NCI-H1105 treated with DMSO at 0.1 percent for 48 hours (cell line): ENCODE measurements around the gene CADPS.

Experiments used
- DNase-seq: peaks from one replicate; lab custom pipeline; 2025; lab: John Stamatoyannopoulos, UW

The CADPS gene

GRCh38 chr3:62556121-62556815 lies 318.9 kb downstream of the CADPS start:
- no peak for DNase-seq

- DNase-seq, result no peak
Observed at GRCh38 chr3:62554264-62554799, 320.9 kb downstream of the CADPS start.

- no peak for DNase-seq
Observed at GRCh38 chr3:62553811-62554210, 321.4 kb downstream of the CADPS start.

GRCh38 chr3:62551556-62551955 lies 323.7 kb downstream of the CADPS start:
- DNase-seq, result no peak

GRCh38 chr3:62550439-62550838 lies 324.8 kb downstream of the CADPS start:
- DNase-seq, result no peak

GRCh38 chr3:62548528-62549205 lies 326.5 kb downstream of the CADPS start:
- no peak for DNase-seq

GRCh38 chr3:62546266-62546665 lies 328.9 kb downstream of the CADPS start:
- no peak for DNase-seq

- DNase-seq, result no peak
Observed at GRCh38 chr3:62542185-62542584, 333.0 kb downstream of the CADPS start.

GRCh38 chr3:62539762-62540161 lies 335.5 kb downstream of the CADPS start:
- no peak for DNase-seq

- DNase-seq, result no peak
Observed at GRCh38 chr3:62538691-62539356, 336.4 kb downstream of the CADPS start.

GRCh38 chr3:62534326-62534725 lies 340.9 kb downstream of the CADPS start:
- DNase-seq, result no peak

GRCh38 chr3:62532796-62533195 lies 342.4 kb downstream of the CADPS start:
- DNase-seq, result no peak

- no peak for DNase-seq
Observed at GRCh38 chr3:62531981-62532380, 343.2 kb downstream of the CADPS start.

- no peak for DNase-seq
Observed at GRCh38 chr3:62531493-62531892, 343.7 kb downstream of the CADPS start.

- DNase-seq, result no peak
Observed at GRCh38 chr3:62529230-62529629, 346.0 kb downstream of the CADPS start.

- DNase-seq, result no peak
Observed at GRCh38 chr3:62527474-62527873, 347.7 kb downstream of the CADPS start.

GRCh38 chr3:62525281-62525680 lies 349.9 kb downstream of the CADPS start:
- DNase-seq, result peak; percentile 4

GRCh38 chr3:62523672-62524071 lies 351.5 kb downstream of the CADPS start:
- DNase-seq, result no peak

GRCh38 chr3:62521464-62522105 lies 353.6 kb downstream of the CADPS start:
- no peak for DNase-seq

- DNase-seq, result peak; percentile 22
Observed at GRCh38 chr3:62503516-62503915, 371.7 kb downstream of the CADPS start.

- DNase-seq, result no peak
Observed at GRCh38 chr3:62502315-62503300, 372.6 kb downstream of the CADPS start.
